NCI-H146 treated with DMSO at 0.1 percent for 48 hours (cell line): Measurements from ENCODE around the gene TRAF3IP1.
"Not testable (repeated sequence)": the region's sequence is repeated elsewhere in the genome, so short reads cannot be mapped to it uniquely, and the experiment has no call there.

Experiments
- DNase-seq: peaks from one replicate; lab custom pipeline; 2025; ENCODE audit not compliant: unreplicated experiment; lab: John Stamatoyannopoulos, UW

TRAF3IP1 gene, protein sequence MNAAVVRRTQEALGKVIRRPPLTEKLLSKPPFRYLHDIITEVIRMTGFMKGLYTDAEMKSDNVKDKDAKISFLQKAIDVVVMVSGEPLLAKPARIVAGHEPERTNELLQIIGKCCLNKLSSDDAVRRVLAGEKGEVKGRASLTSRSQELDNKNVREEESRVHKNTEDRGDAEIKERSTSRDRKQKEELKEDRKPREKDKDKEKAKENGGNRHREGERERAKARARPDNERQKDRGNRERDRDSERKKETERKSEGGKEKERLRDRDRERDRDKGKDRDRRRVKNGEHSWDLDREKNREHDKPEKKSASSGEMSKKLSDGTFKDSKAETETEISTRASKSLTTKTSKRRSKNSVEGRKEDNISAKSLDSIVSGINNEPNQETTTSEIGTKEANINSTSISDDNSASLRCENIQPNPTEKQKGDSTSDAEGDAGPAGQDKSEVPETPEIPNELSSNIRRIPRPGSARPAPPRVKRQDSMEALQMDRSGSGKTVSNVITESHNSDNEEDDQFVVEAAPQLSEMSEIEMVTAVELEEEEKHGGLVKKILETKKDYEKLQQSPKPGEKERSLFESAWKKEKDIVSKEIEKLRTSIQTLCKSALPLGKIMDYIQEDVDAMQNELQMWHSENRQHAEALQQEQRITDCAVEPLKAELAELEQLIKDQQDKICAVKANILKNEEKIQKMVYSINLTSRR

DNA sequence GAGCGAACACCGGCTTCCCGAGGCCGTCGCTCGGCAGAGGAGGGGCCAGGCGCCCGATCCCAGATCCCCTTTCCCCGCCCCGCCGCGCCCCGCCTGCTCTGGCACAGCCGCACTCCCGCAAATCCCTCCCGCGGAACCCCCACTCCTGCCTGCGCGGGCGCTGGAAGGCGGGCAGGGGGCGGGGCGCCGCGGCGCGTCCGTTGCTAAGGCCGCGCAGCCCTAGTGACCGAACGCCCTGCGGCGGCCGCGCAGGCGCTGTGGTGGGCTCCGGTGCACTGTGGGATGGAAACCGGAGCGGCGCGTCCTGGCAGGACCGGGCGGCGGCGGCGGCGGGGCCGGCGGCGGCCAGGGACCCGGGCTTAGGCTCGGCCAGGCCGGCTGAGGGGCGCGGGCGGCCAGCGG is at the start of gene TRAF3IP1:
Gene TRAF3IP1 (plus strand): TSS at position 273 of the 402 bp plus-strand sequence. CDS start 145 bp downstream, outside the sequence.
- peak; percentile 57 for DNase-seq

DNA sequence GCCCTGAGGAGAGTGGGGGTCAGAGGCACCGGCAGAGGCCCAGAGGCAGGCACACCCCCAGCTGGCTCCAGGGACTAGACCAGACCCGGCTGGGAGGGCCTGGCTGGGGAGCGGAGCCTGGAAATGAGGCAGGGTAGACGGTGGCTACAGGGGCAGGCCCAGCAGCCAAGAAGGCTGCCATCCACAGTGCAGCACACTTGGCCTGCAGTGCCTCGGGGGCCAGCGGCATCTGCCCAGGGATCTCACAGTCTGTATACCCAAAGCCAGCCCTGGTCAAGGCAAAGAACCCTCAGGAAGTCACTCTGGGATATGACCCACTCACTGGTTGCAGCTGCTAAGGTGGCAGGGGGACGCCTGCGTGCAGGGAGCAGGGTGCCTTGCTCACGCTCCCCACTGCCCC is 49.7 kb upstream of the TRAF3IP1 start:
- DNase-seq, result no peak

DNA sequence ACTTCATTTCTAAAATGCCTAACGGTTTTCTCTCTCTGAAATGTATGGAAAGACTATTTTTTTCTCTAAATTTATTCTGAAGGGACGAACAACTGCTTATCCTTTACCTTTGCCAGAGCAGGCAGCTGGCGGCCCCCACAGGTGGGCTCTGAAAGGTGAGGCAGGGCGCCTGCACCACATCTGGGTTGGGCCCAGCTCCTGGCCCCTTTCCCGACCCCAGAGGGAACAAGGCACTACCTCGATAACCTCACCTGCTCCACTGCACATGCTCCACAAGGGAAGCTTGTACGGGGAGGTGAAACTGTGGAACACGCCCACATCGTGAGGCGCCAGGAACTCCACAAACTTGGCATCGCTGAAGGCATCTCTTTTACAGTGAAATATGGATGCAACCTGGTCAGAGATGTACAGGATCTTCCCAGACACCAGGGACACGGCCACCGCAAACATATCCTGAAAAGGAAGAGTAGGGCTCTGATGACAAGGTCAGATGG is 49.2 kb upstream of the TRAF3IP1 start:
- no peak for DNase-seq

DNA sequence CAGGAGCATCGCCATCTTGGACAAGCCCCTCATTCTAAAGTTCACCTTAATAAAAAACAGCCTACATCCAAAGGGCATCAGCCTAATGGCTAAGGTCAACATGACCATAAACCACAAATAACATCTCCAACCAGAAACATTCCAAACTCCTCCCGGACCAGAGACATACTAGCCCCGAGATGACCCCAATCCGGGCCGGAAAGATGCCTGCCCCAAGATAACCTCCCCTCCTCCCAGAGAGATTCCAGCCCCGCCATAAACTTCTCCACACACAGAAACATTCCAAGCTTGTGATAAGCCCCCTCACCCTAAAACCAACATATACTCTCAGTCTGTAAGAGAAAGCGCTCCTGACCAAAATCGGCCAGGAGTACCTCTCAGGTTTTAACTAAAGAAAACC is 48.6 kb upstream of the TRAF3IP1 start:
- DNase-seq, result not testable (repeated sequence)

DNA sequence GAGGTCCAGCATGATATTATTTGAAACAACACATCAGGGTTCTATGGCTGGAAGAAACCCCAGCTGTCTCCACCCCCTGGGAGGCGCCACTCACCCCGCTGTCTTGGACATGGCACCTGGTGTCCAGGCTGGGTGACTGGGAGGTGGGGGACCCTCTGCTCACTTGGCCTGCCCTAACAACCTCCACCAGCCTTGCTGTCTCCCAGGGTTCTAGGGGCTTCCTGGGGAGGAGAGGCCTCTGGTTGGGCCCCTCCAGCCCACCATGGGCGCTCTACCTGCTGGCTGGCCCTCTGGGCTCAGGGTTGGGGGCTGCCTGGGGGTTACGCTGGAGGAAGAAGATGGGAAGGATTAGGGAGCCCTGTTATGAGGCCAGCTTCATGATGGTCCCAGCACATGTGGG is 48.2 kb upstream of the TRAF3IP1 start:
- no peak for DNase-seq

DNA sequence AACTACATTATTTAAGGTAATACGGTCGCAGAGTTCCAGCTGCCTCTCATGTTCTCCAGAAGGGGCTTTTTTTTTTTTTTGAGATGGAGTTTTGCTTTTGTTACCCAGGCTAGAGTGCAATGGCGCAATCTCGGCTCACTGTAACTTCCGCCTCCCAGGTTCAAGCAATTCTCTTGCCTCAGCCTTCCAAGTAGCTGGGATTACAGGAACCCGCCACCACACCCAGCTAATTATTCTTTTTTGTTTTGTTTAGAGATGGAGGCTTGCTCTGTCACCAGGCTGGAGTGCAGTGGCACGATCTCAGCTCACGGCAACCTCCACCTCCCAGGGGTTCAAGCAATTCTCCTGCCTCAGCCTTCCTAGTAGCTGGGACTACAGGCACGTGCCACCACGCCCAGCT is 46.9 kb upstream of the TRAF3IP1 start:
- not testable (repeated sequence) for DNase-seq

DNA sequence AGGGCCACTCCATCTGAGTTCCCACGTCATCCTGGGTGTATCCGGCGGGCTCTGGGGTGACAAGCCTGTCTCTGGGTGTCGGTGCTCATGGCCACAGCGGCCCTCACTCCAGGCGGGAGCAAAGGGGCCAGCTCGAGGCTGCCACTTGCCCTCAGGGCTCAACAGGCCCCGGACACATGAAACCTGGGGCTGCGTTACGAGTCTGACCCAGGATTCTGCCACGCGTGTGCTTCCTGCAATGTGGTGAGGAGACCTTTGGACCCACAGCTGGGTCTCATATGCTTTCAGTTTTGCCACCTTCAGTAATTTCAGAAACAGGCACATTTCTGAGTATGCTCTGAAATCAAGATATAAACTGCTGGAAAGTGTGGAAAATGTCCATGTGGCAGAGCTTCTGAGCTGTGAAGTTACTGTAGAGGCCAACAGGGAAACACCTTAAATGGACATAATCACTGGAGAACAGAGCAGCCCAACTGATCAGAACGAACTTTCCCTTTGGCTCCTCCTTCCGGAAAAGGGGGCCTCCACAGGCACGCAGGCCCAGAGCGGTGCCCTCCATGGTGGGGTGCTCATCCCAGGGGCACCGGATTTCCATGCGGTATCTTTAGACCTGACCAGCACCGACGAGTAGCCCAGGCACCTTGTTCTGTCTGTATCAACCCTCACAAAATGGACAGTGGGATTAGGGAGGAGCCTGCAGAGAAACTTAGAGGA is 46.0 kb upstream of the TRAF3IP1 start:
- no peak for DNase-seq

DNA sequence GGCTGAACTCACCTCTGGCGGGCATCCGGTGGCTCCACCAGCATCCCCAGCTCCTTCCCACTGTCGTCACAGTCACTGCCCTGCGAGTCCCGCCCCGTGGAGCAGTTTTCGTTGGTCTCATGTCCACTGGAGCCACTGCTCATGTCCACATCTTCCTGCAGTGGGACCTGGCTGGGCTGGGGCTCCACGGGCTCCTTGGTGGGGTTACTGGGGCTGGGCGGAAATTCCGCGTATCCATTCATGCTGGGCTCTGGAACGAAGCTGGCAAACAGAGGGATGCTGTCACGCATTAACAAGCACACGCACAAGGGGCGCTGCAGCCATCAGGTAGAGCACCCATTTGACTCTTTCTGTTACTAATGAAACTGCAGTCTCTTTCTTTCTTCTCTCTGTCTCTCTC is 42.6 kb upstream of the TRAF3IP1 start:
- no peak for DNase-seq

DNA sequence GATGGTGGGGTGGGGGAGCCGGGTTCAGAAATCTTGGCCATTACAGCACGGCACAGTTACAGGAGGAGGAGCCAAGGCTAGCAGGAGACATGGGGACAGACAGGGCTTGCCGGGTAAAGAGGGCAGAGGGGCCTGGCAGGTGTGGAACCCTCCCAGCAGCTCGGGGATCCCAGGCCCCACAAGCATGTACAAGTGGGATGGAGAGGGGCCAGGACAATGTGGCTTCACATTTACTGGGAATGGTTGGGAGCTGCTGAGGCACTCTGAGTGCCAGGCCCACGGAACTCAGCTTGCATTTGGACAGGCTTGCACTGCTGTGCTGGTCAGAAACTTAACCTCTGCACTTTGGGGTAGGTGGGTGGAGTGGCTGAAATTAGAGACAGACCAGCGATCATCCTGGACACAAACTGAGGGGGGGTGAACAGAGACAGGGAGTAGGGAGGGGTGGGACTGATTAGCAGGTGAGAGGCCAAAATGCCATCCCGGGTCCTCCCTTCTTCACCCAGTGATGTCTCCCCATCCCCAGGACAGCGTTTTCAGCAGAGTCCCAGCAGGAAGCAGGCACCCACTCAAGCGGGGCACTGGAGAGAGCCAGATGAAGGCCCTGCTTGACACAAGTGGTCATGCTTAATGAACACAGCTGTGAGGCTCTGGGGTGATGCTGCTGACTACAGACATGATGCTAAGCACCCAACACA is 41.5 kb upstream of the TRAF3IP1 start:
- no peak for DNase-seq

DNA sequence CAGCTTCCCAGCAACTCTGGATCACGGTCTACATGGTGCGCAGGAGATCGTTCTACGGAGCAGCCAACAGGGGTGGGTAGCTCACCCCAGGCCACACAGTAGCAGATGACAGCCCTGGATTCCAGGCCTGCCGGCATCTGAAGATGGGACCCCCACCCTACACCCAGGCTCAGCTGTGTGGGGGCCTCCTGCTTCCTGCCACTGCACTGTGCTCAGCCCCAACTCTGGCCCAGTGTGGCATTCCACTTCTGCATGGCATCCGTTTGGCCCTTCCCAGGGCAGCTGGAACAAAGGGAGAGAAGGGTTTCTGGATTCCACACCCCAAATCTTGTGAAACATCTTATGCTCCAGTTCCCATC is 41.0 kb upstream of the TRAF3IP1 start:
- DNase-seq, result no peak

DNA sequence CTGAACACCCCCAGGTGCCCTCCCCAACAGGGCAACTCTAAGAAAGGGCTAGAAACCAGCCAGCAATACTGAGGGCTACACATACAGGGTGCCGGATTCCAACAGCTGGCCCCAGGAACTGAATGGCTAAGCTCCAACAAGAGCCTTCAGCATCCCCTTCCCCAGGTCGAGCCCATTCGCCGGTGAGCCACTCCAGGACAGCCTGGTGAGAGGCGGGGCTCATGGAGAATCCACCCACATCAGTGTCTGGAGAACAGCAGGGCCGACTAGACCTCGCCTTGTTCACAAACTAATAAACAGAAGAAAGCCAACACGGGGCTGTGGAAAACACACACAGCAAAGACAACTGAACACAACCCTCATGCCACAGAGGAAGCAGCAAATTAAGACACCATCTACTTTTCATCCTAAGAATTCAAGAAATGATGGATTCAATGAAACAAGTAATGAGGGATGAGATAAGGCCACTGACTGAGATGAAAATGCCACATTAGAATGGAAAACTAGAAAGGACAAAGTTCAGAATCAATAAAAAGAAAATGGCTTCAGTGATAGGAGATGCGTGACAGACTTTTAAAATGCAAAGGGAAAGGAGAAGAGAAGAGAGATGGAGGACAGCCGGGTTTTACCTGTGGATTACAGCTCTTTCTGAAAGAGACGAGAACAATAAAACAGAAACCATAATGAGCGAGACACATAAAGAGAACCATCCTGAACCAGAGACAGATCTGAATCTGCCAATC is 40.1 kb upstream of the TRAF3IP1 start:
- DNase-seq, result no peak

DNA sequence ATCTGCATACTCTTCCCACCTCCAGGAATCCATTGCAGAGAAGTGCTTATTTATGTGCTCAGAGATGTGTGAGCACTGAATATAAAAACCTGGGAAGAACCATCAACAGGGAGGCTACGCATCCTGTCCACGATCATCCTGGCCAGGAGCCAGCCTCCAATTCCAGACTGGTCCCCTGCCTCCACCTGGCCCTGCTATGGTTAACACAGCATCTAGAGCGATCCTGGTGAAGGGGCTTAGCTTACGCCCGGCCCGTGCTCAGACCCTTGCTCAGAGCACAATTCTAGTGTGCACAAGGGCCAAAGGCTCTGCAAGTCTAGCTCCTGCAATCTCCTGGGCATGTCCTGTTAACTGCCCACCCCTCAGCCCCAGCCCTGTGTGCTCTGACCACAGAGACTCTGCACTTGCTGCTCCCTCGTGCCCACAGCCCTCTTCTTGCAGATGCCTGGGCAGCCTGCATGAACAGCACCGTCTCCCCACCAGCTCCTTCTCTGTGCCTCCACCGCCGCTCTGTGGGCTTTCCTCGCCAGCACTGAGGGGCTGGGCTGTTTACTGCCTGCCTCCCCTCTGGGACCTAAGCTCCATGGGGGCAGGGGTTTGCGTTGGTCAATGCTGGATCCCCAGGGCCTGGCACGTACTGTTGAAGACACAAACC is 38.4 kb upstream of the TRAF3IP1 start:
- no peak for DNase-seq

DNA sequence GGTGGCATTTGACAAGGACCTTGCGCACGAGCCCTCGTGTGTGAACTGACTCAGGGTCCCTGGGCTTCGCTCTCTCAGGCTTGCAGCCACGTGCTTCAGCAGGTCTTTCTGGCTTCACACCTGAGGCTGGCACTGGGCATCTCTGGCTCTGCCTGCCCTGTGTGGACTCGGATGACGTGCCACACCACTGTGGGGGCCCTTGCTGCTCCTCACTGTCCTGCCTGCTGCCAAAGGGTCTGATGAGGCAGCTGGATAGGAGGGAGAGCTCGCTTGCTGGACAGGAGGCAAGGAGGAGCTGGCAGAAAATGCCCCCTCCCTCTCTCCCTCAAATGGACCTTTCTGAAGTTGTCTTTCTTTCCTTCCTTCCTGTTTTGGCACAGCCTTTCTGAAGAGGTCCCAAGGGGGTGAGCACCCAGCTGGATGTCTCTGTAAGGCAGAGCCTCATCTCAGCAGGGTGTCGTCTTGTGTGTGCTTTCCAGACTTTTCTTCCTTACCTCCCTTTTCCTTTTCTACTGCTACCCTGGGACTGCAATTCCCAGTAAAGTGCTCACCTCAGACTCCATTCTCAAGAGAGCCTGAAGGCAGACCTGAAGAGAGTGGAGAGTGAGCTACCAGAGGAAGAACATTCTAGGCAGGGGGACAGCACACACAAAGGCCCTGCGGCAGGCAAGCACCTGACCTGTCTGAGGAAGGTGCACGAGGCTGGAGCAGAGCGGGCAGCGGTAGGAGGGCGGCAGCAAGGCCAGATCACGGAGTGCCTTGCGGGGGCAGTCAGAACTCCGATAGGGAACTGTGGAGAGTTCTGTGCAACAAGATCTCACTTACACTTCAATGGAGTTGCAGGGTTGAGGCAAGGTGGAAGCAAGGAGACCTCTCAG is 37.2 kb upstream of the TRAF3IP1 start:
- DNase-seq, result no peak

DNA sequence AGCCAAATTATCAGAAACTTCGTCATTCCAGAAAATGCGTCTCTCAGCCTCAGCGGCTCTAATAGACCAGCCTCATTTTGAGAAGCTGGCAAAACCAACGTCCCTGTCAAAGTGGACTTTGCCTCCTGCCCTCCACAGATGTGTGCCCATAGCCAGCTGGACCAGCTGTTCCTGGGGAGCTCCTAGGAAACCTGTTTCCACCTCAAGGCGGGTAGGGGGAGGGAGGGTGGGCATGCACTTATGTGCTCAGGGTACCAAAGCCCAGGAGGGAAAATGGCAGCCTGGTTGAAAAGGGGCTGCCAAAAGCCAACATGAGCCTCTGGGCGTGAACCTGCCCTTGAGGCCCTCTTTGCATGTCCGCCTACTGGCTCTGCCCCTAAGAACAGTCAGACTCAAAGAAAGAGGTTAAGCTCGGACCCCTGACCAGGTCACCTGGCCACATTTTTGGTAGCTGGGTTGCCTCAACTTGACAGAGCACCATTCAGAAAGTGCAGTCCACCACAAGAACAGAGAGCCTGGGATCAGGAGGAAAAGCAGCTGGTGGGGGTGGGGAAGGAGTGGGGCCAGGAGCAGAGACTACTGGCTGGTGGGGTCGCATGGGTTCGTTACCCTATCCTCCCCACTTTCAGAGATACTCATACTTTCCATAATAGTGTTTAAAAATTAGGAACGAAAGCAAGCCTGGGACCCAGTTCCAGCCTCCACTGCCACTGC is 35.4 kb upstream of the TRAF3IP1 start:
- no peak for DNase-seq

DNA sequence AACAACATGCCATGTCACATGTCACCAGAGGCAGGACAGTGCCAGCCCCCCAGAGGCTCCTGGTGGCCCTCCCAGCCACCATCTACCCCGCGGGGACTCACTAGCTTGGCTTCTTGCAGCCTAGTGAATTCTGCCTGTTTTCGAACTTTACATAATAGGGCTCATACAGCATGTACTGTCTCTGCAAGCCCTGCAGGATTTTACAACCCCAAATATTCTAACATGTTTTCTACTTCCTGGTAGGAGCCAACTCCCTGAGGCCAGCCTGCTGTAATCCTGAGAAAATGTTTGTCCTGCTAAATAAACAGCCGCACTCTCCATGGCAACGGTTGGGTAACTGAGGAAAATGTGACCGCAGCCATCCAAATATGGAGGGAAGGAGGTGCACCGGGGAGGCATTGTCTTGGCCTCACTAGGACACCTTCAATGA is 34.6 kb upstream of the TRAF3IP1 start:
- no peak for DNase-seq

DNA sequence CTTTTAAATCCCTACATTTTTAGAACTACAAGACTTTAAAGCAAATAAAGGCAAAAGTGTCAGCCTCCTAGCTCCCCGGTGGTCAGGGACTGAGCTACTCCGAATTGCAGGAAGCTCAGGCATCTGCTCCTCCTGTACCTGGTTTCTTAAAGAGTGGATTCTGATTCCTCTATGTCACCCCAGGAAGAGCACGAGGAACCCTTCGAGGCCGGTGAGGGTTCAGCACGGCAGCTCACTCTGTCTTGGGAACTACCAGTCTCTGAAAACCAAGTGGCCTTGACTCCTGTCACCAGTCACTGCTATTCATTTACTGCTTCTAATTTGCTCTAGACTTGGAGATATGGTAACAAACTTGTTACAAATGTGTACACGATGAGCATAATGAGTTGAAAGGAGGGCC is 34.2 kb upstream of the TRAF3IP1 start:
- DNase-seq, result no peak

DNA sequence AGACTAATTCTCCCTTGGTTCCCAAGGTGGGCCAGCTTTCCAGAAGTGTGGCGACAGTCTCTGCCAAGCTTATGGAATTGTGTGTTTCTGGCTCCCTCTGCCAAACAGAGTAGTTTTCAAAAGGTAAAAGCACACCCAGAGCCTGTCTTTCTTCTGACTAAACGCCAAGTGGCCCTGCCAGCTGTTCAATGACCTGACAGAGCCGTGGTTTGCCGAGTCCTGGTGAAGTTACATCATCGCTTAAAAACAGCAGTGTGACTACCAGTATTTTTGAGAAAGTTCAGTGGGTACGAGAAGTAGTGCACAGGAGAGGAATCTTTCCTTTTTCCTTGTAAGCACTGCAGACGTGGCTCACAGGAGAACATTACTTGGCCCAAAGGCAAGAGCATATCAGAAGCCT is 33.8 kb upstream of the TRAF3IP1 start:
- no peak for DNase-seq

DNA sequence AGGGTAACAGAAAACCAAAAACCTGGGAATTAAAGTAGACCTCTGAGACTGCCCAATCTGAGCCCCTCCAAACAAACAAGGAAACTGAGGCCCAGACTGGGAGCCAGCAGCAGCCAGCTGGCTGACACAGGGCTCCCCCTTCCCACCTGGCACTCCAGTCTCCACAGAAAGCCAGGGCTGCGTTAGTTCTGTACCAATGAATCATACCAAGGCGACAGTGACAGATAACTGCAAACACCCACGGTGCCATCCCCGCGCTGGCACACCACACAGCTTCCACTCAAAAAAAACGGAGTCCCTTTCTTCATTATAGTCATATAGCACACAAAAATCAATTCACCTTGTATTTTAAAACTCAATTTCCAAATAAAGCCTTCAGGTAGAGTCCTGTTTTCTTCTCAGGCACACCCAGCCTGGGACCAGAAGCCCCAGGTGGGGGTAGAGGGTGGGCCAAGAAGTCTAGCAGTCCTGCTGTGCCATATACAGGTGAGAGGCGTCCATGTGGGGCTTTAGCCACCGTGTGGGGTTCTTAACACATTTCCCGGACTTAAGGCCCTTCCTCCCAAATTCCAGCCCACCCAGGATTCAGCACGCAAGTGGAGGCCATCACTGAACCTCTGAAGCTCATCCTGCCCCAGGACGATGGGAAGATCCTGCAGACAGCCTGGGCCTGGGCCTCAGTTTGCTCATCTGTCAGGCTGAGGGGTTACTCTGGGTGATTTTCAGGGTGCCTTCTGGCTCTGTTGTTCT is 33.2 kb upstream of the TRAF3IP1 start:
- DNase-seq, result no peak
